Esophagus muscularis mucosa (tissue), 4 donors: ENCODE data around the gene BEST1. TPM values are rescaled to one million over a fixed set of nuclear protein-coding genes. Genes with fewer than 3 reads are reported as not detected.

Experiments used
- DNase-seq: peaks from one replicate; pipeline ENCODE4 v3.0.0-alpha.2; 2017; ENCODE audit errors: extremely low spot score
- H3K27ac ChIP-seq, 4 donors: fragments of 200-600 bp; sonication (generic); replicated peaks in 1 of 4; 1 replicate in 3 of 4; 2 replicates in 1 of 4; pipeline ENCODE4 v1.5.1; 2016 to 2019; ENCODE audit warnings: mild to moderate bottlenecking in 1 of 4
- H3K27me3 ChIP-seq, 4 donors: fragments of 200-600 bp; sonication (generic); one replicate each; pipeline versions ENCODE4 v1.5.1 to v1.6.0; 2016 to 2019
- H3K36me3 ChIP-seq, 4 donors: fragments of 200-600 bp; sonication (generic); one replicate each; pipeline ENCODE4 v1.5.1; 2016 to 2019
- H3K4me1 ChIP-seq, 4 donors: fragments of 200-600 bp; sonication (generic); one replicate each; pipeline ENCODE4 v1.5.1; 2016 to 2019
- H3K4me3 ChIP-seq, 4 donors: fragments of 200-600 bp; sonication (generic); 1 replicate in 2 of 4; 2 replicates in 2 of 4; pipeline ENCODE4 v1.5.1; 2016 to 2019; ENCODE audit warnings: mild to moderate bottlenecking in 4 of 4, moderate library complexity in 1 of 4
- H3K9me3 ChIP-seq, 4 donors: fragments of 200-600 bp; sonication (generic); 1 replicate in 3 of 4; 2 replicates in 1 of 4; pipeline ENCODE4 v1.5.1; 2016 to 2019
- CTCF ChIP-seq, 3 experiments: fragments of 200-600 bp in 2 of 3; fragments of 450-650 bp in 1 of 3; sonication (generic) in 2 of 3; IDR thresholded peaks; one replicate each; pipeline ENCODE4 v1.5.1; 2017 to 2019; ENCODE audit warnings: antibody characterized with exemption in 3 of 3, mild to moderate bottlenecking in 2 of 3, moderate library complexity in 1 of 3
- EP300 ChIP-seq: sonication (generic); formaldehyde crosslinking; IDR thresholded peaks from one replicate; pipeline ENCODE4 v1.6.1; 2017; ENCODE audit warnings: antibody characterized with exemption
- POLR2A ChIP-seq: fragments of 450-650 bp; IDR thresholded peaks from one replicate; pipeline ENCODE4 v1.6.1; 2017; ENCODE audit warnings: antibody characterized with exemption, moderate library complexity, mild to moderate bottlenecking, low read depth
- POLR2AphosphoS5 ChIP-seq, 2 donors: sonication (generic); formaldehyde crosslinking; IDR thresholded peaks; one replicate each; pipeline ENCODE4 v1.6.1; 2017; ENCODE audit warnings: antibody characterized with exemption in 2 of 2
- WGBS: methylation state at CpG from one replicate; pipeline ENCODE4 v1.1.5; 2018; 5-methylcytosine and 5-hydroxymethylcytosine counted together
- intact Hi-C: fragments of 100-400 bp; cut with DNase I; formaldehyde crosslinking; loops from one replicate; pipeline ENCODE4 v1.15.1; 2023
- total RNA-seq, 4 donors: library from RNA; depleted of rRNA; stranded (reverse); fragments of >200 nt; gene quantifications; one replicate each; pipeline versions ENCODE4 v1.1.0 to v1.2.1, GENCODE V29; 2016

Gene BEST1
- total RNA-seq, 4 donors from 2014 or later, result 2.2 to 5.0 (median 4.3) TPM

DNA sequence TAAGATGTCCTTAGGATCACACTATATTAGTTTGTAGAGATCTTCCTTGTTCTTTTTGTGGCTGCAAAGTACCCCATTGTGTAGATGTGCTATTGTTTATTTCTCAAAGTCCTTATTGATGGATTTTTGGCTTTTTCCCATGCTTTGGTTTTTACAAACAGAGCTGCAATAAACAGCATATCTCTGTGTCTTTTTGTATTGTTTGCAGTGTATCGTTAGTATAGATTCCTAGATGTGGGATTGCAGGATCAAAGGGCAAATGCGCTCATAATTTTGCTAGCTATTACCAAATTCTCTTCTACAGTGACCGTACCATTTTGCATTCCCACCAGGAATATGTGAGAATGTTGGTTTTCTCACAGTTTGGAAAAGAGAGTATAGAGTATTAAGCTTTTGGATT, 44.8 kb downstream of the BEST1 start:
- H3K27ac ChIP-seq, result no peak overlapping the region
- H3K27me3 ChIP-seq, result no peaks in the 10 kb centered on the region
- no peaks in the 10 kb centered on the region for H3K4me1 ChIP-seq
- intact Hi-C loops, result loop anchor here (10.0 kb wide), 1 partner anchor 50 kb away; no protein-coding TSS in a partner anchor
- H3K9me3 ChIP-seq, result peaks cover 0 to 13% (median 8%) of the 10 kb centered on the region in 4 donors
- WGBS, result 91% methylated on average over 3 of the region's 3 CpGs
- DNase-seq, result no peak
- no peak for TF ChIP-seq EP300
- TF ChIP-seq POLR2A, result no peak
- TF ChIP-seq POLR2AphosphoS5 (IDR thresholded peaks at IDR 0.05), result no peak
- no peak for TF ChIP-seq CTCF (IDR thresholded peaks at IDR 0.05)
- no peak overlapping the region for H3K4me3 ChIP-seq
- no peaks in the 10 kb centered on the region for H3K36me3 ChIP-seq

- TF ChIP-seq POLR2A, result no peak
- TF ChIP-seq POLR2AphosphoS5 (IDR thresholded peaks at IDR 0.05), result no peak
- no peak for TF ChIP-seq CTCF (IDR thresholded peaks at IDR 0.05)
- TF ChIP-seq EP300, result no peak
- intact Hi-C loops, result loop anchor here (10.0 kb wide), 1 partner anchor 48 kb away; no protein-coding TSS in a partner anchor
- Histone ChIP-seq H3K27me3 (no peaks in the 10 kb centered on the region), H3K4me3 (no peak overlapping the region), H3K4me1 (peaks cover 0 to 4% (median 0%) of the 10 kb centered on the region in 4 donors), H3K36me3 (no peaks in the 10 kb centered on the region), H3K9me3 (peaks cover 0 to 10% (median 8%) of the 10 kb centered on the region in 4 donors), H3K27ac (no peak overlapping the region)
- 98% methylated on average over 4 of the region's 4 CpGs for WGBS
- no peak for DNase-seq
Measured at GRCh38 chr11:61996933-61997332, 46.8 kb downstream of the BEST1 start.

DNA sequence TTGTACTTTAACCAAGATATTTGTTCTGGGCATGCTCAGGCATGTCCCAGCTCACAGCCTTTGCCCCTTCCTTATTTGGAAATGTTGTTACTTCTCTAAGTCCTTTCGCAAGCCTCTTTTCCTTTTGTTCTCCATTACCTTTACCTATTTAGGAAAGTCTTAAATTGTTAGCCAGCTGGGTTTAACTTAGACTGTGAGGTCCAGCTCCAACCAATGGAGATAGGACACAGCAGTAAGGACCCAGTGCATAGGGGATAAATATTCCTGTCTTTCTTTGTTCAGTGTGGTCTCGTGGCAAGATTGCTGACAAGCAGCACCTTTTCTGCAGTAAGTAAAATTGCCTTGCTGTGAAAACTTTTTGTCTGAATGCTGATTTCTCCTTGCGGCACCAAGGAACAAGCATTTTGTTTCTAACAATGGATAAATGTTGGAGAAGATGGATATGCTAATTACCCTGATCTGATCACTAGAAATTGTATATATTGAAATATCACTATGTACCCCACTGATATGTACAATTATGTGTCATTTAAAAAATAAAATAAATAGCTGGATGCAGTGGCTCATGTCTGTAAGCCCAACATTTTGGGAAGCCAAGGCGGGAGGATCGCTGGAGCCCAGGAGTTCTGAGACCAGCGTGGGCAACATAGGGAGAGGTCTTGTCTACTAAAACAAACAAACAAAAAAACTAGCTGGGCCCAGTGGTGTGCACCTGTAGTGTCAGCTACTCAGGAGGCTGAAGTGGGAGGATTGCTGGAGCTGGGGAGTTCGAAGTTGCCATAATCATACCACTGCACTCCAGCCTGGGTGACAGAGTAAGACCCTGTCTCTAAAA, 49.2 kb downstream of the BEST1 start:
- Histone ChIP-seq H3K27me3 (no peaks in the 10 kb centered on the region), H3K4me3 (no peak overlapping the region), H3K4me1 (peaks cover 0 to 7% (median 2%) of the 10 kb centered on the region in 4 donors), H3K36me3 (no peaks in the 10 kb centered on the region), H3K27ac (no peak overlapping the region), H3K9me3 (peaks cover 0 to 10% (median 8%) of the 10 kb centered on the region in 4 donors)
- WGBS, result 97% methylated on average over 7 of the region's 7 CpGs
- intact Hi-C loops, result loop anchor here (10.0 kb wide), 1 partner anchor 45 kb away; no protein-coding TSS in a partner anchor
- no peak for TF ChIP-seq EP300
- TF ChIP-seq CTCF (IDR thresholded peaks at IDR 0.05), result no peak
- TF ChIP-seq POLR2AphosphoS5 (IDR thresholded peaks at IDR 0.05), result no peak
- no peak for TF ChIP-seq POLR2A
- no peak for DNase-seq

GRCh38 chr11:62000539-62001446, 50.6 kb downstream of the BEST1 start:
- Histone ChIP-seq H3K9me3 (peaks cover 0 to 10% (median 8%) of the 10 kb centered on the region in 4 donors), H3K4me3 (no peak overlapping the region), H3K27ac (no peak overlapping the region), H3K27me3 (no peaks in the 10 kb centered on the region), H3K4me1 (peaks cover 0 to 20% (median 5%) of the 10 kb centered on the region in 4 donors), H3K36me3 (no peaks in the 10 kb centered on the region)
- no peak for DNase-seq
- intact Hi-C loops, result no loop called here
- TF ChIP-seq EP300 (no peak), POLR2AphosphoS5 (IDR thresholded peaks at IDR 0.05) (no peak), POLR2A (no peak), CTCF (IDR thresholded peaks at IDR 0.05) (no peak)
- 91% methylated on average over 22 of the region's 23 CpGs for whole genome bisulfite sequencing
